ENCODE measurements around the gene LRRC4C. TPM values are rescaled to one million over a fixed set of nuclear protein-coding genes. Genes with fewer than 3 reads are reported as not detected.

The LRRC4C gene
- total RNA-seq, 1 experiment from 2014 or later = 0.15 TPM

DNA sequence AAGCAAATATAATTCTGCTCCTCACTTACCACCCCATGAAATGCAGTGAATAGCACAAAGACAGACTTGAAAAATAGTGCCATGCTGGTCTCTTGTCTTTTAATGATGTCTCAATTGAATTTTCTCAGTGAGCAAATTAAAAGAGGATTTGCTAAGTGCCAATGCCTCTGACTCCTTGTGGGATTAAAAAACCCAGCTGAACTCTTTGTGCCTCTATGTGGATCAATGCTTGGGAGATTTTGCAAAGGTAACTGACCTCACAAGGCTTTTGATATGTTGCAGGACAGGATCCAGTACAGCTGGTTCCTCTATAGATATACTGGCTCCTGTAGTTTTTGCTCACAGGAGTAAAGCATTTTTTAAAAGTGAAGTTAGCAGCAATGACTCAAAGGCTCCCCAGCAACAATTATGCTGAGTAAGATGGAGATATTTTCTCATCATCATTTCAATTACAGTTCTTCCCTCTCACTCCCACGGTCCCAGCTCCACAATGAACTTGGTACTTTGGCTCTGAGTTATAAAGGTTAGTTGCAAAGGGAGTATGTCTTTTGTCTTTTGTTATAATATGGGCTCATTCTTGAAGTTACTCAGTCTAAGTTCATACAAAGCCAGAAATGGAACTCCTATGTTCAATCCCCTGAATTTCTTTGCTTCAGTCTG, 471.5 kb downstream of the LRRC4C start:
- ATAC-seq = no peak

GRCh38 chr11:40986320-40986719, 473.1 kb downstream of the LRRC4C start:
- in situ Hi-C loops (cut with HindIII; ENCODE audit: low pct_unique_long_range_greater_than_20kb, low sequenced_read_pairs) = no loop called here

More for the DNA sequence above, 471.5 kb downstream of the LRRC4C start:
- no TSS peak for BruUV-seq (replicated peaks)
- no peak overlapping the region for H3K27ac ChIP-seq (ENCODE audit: low read length)
- no peaks in the 10 kb centered on the region for H3K4me1 ChIP-seq (ENCODE audit: control insufficient read depth, insufficient read depth, low read length)
- intact Hi-C loops (cut with micrococcal nuclease; ENCODE audit: unreplicated experiment) (no loop called here), in situ Hi-C loops (cut with HindIII; ENCODE audit: low pct_unique_long_range_greater_than_20kb, low sequenced_read_pairs) (no loop called here)
- ChIA-PET POLR2A (interaction anchor here (0.7 kb wide), 1 partner anchor 128 kb away, joined by 4 read pairs; no protein-coding TSS in a partner anchor), CTCF (no interaction called here)
- no peak for DNase-seq (ENCODE audit: low read depth, low spot score)
- H3K27me3 ChIP-seq (ENCODE audit: control insufficient read depth, insufficient read depth, low read length) = no peaks in the 10 kb centered on the region
- H3K9me3 ChIP-seq (ENCODE audit: control insufficient read depth, insufficient read depth, low read depth, low read length) = no peaks in the 10 kb centered on the region
- no peak overlapping the region for H3K4me3 ChIP-seq (ENCODE audit: low read depth in 2 of 2, low read length in 2 of 2)
- TF ChIP-seq SIN3A (IDR thresholded peaks at IDR 0.05; ENCODE audit: borderline replicate concordance, insufficient read depth, low read depth, low read length) (no peak), CTCF (IDR thresholded peaks at IDR 0.05) (no peak), TCF7L2 (IDR thresholded peaks at IDR 0.05; ENCODE audit: low read depth, low read length) (no peak), POLR2AphosphoS5 (IDR thresholded peaks at IDR 0.05; ENCODE audit: low read depth, low read length) (no peak)
- TF ChIP-seq, protein P1, sequence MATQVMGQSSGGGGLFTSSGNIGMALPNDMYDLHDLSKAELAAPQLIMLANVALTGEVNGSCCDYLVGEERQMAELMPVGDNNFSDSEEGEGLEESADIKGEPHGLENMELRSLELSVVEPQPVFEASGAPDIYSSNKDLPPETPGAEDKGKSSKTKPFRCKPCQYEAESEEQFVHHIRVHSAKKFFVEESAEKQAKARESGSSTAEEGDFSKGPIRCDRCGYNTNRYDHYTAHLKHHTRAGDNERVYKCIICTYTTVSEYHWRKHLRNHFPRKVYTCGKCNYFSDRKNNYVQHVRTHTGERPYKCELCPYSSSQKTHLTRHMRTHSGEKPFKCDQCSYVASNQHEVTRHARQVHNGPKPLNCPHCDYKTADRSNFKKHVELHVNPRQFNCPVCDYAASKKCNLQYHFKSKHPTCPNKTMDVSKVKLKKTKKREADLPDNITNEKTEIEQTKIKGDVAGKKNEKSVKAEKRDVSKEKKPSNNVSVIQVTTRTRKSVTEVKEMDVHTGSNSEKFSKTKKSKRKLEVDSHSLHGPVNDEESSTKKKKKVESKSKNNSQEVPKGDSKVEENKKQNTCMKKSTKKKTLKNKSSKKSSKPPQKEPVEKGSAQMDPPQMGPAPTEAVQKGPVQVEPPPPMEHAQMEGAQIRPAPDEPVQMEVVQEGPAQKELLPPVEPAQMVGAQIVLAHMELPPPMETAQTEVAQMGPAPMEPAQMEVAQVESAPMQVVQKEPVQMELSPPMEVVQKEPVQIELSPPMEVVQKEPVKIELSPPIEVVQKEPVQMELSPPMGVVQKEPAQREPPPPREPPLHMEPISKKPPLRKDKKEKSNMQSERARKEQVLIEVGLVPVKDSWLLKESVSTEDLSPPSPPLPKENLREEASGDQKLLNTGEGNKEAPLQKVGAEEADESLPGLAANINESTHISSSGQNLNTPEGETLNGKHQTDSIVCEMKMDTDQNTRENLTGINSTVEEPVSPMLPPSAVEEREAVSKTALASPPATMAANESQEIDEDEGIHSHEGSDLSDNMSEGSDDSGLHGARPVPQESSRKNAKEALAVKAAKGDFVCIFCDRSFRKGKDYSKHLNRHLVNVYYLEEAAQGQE (IDR thresholded peaks at IDR 0.05; ENCODE audit: insufficient read depth in 1 of 2, low read depth in 2 of 2, low read length in 1 of 2) = no peak
- H3K36me3 ChIP-seq (ENCODE audit: control insufficient read depth, insufficient read depth, low read length) = no peaks in the 10 kb centered on the region

More at GRCh38 chr11:40986320-40986719, 473.1 kb downstream of the LRRC4C start:
- H3K4me1 ChIP-seq (ENCODE audit: control insufficient read depth, insufficient read depth, low read length) = no peaks in the 10 kb centered on the region
- no peak for DNase-seq (ENCODE audit: low read depth, low spot score)
- CTCF ChIA-PET = no interaction called here
- H3K27me3 ChIP-seq (ENCODE audit: control insufficient read depth, insufficient read depth, low read length) = no peaks in the 10 kb centered on the region
- intact Hi-C loops (cut with micrococcal nuclease; ENCODE audit: unreplicated experiment) = no loop called here
- ATAC-seq = no peak
- TF ChIP-seq SIN3A (IDR thresholded peaks at IDR 0.05; ENCODE audit: borderline replicate concordance, insufficient read depth, low read depth, low read length) (no peak), TCF7L2 (IDR thresholded peaks at IDR 0.05; ENCODE audit: low read depth, low read length) (no peak), POLR2AphosphoS5 (IDR thresholded peaks at IDR 0.05; ENCODE audit: low read depth, low read length) (no peak), CTCF (IDR thresholded peaks at IDR 0.05) (no peak)
- TF ChIP-seq, protein P1 (IDR thresholded peaks at IDR 0.05; ENCODE audit: insufficient read depth in 1 of 2, low read depth in 2 of 2, low read length in 1 of 2) = no peak
- no TSS peak for BruUV-seq (replicated peaks)
- no peak overlapping the region for H3K27ac ChIP-seq (ENCODE audit: low read length)
- no peak overlapping the region for H3K4me3 ChIP-seq (ENCODE audit: low read depth in 2 of 2, low read length in 2 of 2)
- H3K36me3 ChIP-seq (ENCODE audit: control insufficient read depth, insufficient read depth, low read length) = no peaks in the 10 kb centered on the region
- H3K9me3 ChIP-seq (ENCODE audit: control insufficient read depth, insufficient read depth, low read depth, low read length) = no peaks in the 10 kb centered on the region
- POLR2A ChIA-PET = no interaction called here

Measured in Panc1 (cell line).